ENCODE results near the gene RCN2. TPM values are rescaled to one million over a fixed set of nuclear protein-coding genes. Genes with fewer than 3 reads are reported as not detected.
A peak's percentile ranks its signal among the peaks of the same experiment; 100 is the strongest.

RCN2 gene
- total RNA-seq, 2 donors from 2014 or later = 25.5 to 32.2 TPM

DNA sequence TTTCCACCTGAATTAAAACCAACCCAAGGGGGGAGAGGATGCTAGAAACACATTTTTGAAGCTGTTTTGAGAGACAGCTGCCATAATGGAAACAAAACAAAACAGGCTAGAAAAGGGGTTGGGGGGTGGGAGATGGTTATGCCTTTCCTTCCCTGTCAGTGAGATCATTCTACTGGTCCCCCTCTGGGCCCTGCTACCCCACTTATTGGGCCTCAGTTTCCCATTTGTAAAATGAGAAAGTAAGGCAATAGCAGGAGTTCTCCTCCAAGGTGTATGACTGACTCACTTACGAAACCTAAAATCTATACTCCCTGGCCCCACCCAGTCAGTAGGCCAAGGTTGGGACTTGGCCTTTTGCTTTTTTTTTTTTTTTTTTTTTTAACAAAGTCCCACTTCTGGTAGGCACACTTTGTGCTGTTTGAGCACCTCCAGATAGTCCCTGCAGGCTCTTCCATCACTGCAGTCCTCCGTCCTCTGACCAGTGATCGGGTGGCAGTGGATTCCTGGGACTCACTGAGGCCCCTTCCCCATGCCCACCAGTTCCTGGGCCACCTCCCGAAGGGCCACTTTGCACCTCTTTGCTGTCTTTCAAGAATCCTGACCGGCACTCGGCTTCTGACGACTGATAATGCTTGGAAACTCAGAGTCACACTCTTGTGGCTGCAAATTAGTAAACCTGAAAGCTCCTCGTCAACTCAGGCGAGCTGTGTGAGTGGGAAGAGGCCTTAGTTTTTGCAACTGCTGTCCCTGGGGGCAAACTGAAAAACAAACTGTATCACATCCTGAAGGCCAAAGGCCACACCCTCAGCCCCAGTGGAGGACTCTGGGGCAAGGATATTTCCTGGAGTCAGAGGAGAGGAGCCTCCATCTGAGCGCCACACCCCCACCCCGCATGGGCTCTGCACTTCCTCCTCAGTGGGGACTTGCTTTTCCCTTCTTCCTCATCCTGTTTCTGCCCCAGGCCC, 56.6 kb downstream of the RCN2 start:
- no peaks in the 10 kb centered on the region for H3K27me3 Mint-ChIP-seq
- H3K4me1 Mint-ChIP-seq (ENCODE audit: low read depth in 2 of 2) = peaks cover 14 to 28% of the 10 kb centered on the region in 2 donors
- peak overlapping the region; percentile 84 to 97 for H3K27ac Mint-ChIP-seq
- DNase-seq (ENCODE audit: low spot score) = peak; percentile 78
- H3K9me3 Mint-ChIP-seq = no peaks in the 10 kb centered on the region
- peak overlapping the region; percentile 82 for H3K4me3 Mint-ChIP-seq
- ATAC-seq = peak; percentile 89 to 92
- no peaks in the 10 kb centered on the region for H3K36me3 Mint-ChIP-seq

DNA sequence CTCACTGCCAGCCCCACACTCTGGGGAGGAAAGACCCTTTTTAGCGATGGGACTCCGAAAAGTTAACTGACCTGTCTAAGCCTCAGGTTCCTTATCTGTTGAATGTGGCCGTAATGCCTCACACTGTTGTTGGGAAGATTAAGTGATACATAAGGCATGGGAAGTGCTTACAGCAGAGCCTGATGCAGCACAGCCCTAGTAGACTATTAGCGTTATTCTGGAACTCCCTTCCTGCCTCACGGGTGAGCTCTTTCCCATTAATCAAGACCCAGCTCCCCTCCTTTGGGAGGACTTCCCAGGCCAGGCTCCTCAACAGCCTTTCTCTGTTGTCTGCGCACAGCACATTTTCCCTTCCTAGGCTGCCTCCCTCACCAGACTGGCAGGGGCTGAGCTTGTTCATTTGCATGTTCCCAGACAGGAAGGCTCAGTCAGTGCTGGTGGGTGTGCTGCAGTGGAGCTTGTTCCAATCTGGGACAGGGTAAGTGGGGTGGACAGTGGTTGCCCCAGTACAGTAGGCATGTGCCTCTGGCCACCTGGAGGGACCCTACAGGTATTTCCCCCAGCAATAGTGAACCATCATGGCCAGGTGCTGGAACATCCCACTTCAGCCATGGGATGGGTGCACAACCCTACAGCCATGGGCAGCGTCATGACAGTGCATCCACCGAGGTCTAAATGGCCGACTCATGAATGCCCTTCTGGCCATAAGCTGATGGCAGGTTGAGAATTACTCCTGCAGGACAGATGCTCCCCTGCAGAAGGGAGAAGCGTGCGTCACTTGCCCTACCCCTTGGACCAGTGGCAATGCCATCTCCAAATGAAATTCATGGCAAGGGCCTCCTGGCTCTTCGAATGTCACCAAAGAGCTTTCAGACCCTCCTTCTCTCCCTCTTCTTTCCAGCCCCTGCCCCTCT, 57.6 kb downstream of the RCN2 start:
- ATAC-seq (no peak), DNase-seq (ENCODE audit: low spot score) (no peak)
- Mint-ChIP-seq H3K4me3 (peak overlapping the region; percentile 82), H3K27me3 (no peaks in the 10 kb centered on the region), H3K36me3 (no peaks in the 10 kb centered on the region), H3K4me1 (ENCODE audit: low read depth in 2 of 2) (peaks cover 22 to 37% of the 10 kb centered on the region in 2 donors), H3K9me3 (no peaks in the 10 kb centered on the region), H3K27ac (peak overlapping the region; percentile 84 to 97)

DNA sequence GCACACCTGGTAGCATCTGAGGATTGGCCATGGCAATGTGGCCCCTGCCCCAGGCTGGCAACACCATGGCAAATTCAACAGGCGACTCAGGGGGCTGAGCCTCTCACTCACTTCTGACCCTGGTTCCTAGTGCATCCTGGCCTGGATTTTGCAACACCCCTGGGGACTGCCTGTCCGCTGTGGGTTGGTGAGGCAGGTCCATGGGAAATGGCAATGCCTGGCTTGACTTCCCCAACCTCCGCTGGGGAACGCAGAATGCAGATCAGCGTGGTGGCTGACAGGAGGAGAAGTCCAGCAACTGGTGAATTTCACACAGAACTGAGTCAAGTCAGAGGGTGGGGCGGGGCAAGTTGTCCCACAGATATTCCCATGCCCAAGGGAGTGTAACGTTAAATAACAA, 59.5 kb downstream of the RCN2 start:
- DNase-seq (ENCODE audit: low spot score) (no peak), ATAC-seq (no peak)
- Mint-ChIP-seq H3K36me3 (no peaks in the 10 kb centered on the region), H3K4me1 (ENCODE audit: low read depth in 2 of 2) (peaks cover 31 to 50% of the 10 kb centered on the region in 2 donors), H3K4me3 (no peak overlapping the region), H3K27me3 (no peaks in the 10 kb centered on the region), H3K9me3 (no peaks in the 10 kb centered on the region), H3K27ac (peak overlapping the region in 1 of 2 donors; percentile 98)

DNA sequence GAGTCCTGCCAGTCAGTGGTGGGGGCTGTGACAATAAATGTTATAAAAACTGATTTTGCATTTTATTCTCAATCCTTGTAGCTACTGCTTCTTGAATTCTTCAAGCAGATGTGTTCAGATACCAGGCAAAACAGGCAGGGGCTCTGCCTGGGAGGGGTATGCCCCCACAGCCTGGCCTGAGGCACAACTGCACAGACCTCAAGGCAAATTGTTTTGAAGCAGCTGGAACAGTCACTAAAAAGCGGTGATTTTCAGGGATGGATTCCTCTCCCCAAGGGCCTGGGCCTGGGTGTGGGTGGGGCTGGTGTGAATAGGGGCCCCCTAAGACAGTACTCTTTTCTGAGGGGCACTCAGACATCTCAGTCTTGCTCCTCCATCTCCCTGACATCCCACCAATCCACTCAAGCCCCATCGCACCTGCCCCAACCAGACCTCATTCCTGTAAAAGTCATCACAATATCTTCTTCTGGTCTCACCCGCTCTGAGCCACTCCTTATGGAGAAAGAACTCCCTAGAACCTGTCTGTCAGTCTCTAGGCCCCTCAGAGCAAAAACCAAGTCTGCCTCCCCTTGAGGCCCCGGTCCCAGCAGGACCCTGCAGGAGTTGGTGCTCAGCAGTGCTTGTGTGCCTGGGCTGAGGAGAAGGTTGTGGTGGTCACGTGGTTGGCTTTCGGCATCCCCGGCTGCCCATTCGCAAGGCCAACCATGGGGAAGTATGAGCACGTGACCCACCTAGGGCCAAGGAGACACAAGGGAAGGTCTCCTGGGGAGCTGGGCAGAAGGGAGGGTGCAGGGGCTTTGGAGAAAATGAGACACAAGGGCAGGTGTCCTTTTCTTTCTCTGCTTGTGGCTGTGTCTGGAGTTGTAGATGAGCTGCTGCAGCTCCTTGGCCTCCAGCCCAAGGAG, 60.4 kb downstream of the RCN2 start:
- no peak overlapping the region for H3K4me3 Mint-ChIP-seq
- ATAC-seq (no peak), DNase-seq (ENCODE audit: low spot score) (no peak)
- H3K36me3 Mint-ChIP-seq = no peaks in the 10 kb centered on the region
- no peaks in the 10 kb centered on the region for H3K27me3 Mint-ChIP-seq
- H3K27ac Mint-ChIP-seq = peak overlapping the region; percentile 92 to 98
- H3K4me1 Mint-ChIP-seq (ENCODE audit: low read depth in 2 of 2) = peaks cover 31 to 48% of the 10 kb centered on the region in 2 donors
- H3K9me3 Mint-ChIP-seq = no peaks in the 10 kb centered on the region

DNA sequence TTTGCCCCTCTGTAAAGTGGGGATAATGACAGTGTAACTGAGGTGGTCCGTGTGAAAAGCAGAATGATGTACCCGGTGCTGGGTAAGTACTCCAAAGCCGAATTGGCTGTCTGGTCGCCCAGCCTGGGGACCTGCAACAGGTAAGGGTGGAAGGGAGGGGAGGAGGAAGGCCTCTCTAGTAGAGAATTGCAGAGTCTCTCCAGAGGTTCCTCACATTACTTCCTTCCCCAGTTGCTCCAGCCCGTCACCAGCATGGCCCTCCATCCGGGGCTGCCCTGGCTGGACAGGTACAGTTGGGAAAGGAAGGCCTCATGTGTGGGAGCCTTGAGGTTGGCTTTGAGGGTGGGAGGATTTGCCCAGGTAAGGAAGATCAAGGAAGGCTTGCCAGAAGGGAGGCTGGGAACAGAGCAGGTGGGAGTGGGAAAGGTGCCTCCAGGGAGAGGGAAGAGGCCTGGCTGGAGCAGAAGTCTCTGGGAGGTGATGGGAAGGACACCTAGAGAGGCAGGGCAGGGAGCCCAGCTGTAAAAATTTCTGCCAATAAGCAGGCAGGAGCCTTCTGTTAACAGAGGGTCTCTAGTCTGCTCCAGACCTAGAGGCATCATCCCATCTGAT, 61.7 kb downstream of the RCN2 start:
- DNase-seq (ENCODE audit: low spot score) = no peak
- peaks cover 42 to 47% of the 10 kb centered on the region in 2 donors for H3K4me1 Mint-ChIP-seq (ENCODE audit: low read depth in 2 of 2)
- H3K4me3 Mint-ChIP-seq = peak overlapping the region; percentile 5

DNA sequence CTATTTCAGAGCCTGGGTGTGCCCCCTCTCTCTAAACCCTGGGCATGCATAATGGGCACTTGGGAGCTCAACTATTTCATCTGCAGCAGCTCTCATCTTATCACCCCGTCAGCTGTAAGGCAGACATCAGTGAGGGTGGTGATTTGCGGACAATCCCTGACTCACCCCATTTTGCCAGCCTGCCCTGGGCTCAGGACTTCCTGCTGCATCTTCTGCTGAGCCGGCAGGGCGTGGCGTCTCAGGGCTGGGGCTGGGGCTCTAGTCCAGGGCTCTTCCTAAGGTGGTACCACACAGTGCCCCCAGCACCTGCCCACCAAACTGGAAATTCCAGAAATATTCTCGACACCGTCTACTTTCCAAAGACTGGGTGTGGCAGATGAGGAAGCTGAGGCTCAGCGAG, 62.5 kb downstream of the RCN2 start:
- peak overlapping the region; percentile 94 for H3K4me3 Mint-ChIP-seq
- H3K27ac Mint-ChIP-seq = peak overlapping the region; percentile 92 to 98

More for the DNA sequence above, 61.7 kb downstream of the RCN2 start:
- Mint-ChIP-seq H3K27me3 (no peaks in the 10 kb centered on the region), H3K27ac (peak overlapping the region; percentile 92 to 98), H3K9me3 (no peaks in the 10 kb centered on the region), H3K36me3 (no peaks in the 10 kb centered on the region)
- ATAC-seq = no peak

DNA sequence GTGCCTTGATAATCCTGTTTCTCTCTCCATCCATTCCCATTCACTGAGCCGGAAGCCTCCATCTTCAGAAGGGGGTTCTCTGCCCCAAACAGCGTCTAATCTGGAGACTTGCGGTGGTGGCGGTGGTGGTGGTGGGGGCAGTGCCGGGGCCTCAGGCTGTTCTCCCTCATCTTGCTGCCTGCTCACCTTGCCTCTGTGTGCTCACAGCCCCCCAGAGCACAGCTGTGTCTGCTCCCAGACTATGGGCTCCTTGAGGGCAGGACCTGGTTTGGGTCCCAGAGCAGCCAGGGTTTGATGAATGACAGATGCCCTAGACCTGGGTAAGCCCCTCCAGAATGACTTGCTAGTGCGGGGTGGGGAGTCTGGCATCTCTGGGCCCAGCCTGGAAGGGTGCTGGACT, 62.9 kb downstream of the RCN2 start:
- no peaks in the 10 kb centered on the region for H3K27me3 Mint-ChIP-seq
- peaks cover 44 to 49% of the 10 kb centered on the region in 2 donors for H3K4me1 Mint-ChIP-seq (ENCODE audit: low read depth in 2 of 2)
- H3K4me3 Mint-ChIP-seq = peak overlapping the region; percentile 94
- ATAC-seq (peak in 1 of 2 donors; percentile 0), DNase-seq (ENCODE audit: low spot score) (peak; percentile 32)
- H3K27ac Mint-ChIP-seq = peak overlapping the region; percentile 92 to 98
- H3K36me3 Mint-ChIP-seq = no peaks in the 10 kb centered on the region
- no peaks in the 10 kb centered on the region for H3K9me3 Mint-ChIP-seq

More for the DNA sequence above, 62.5 kb downstream of the RCN2 start:
- DNase-seq (ENCODE audit: low spot score) (peak; percentile 62), ATAC-seq (peak in 1 of 2 donors; percentile 49)
- Mint-ChIP-seq H3K9me3 (no peaks in the 10 kb centered on the region), H3K4me1 (ENCODE audit: low read depth in 2 of 2) (peaks cover 43 to 47% of the 10 kb centered on the region in 2 donors), H3K27me3 (no peaks in the 10 kb centered on the region), H3K36me3 (no peaks in the 10 kb centered on the region)

DNA sequence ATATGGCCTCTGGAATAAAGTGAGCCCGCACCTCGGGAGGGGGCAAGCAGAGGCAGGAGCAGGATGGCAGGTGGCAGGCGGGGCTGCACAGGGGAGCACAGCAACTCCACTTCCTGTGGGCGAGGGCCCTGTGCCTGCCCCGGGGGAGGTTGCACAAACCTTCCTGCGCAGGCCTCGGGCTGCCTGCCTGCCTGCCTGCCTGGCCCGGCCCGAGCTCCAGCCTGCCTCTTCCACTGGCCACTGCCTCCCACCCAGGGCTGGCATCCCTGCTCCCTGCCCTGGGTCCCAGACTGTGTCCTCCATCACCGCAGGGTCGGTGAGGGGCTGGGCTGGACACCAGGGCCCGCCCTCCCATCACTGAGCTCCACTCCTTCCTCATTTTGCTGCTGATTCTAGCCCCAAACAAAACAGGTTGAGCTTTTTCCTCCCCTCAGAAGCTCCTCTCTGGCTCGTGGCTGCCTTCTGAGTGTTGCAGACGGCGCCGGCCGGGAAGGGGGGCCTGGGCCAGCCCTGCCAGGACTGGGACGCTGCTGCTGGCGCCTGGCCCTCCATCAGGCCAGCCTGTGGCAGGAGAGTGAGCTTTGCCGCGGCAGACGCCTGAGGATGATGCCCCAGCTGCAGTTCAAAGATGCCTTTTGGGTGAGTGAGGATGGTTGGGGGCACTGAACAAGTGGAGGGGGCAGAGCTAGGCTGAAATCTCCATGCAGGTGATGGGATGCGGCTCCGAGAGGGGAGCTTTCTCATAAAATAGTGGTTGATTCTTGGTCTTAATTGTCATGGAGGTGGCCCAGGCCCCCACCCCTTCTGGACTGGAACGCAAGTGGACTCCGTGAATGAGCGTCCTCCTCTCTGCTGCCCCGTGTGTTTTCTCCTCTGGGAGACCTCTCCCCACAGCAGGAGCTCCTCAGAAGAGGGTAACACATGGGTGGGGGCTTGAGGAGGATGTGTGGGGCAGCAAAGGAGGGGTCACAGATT, 63.7 kb downstream of the RCN2 start, which contains the start of gene PSTPIP1:
TSS of gene PSTPIP1 (plus strand) at position 156 of the 975 bp plus-strand sequence. CDS start at position 604, 448 bp downstream.
- Mint-ChIP-seq H3K36me3 (no peaks in the 10 kb centered on the region), H3K9me3 (no peaks in the 10 kb centered on the region), H3K4me1 (ENCODE audit: low read depth in 2 of 2) (peaks cover 45 to 57% of the 10 kb centered on the region in 2 donors), H3K27me3 (no peaks in the 10 kb centered on the region), H3K27ac (peak within 1 kb of the TSS; percentile 92 to 98), H3K4me3 (peak within 1 kb of the TSS; percentile 94)
- peak; percentile 82 to 83 for ATAC-seq
- DNase-seq (ENCODE audit: low spot score) = peak; percentile 83

DNA sequence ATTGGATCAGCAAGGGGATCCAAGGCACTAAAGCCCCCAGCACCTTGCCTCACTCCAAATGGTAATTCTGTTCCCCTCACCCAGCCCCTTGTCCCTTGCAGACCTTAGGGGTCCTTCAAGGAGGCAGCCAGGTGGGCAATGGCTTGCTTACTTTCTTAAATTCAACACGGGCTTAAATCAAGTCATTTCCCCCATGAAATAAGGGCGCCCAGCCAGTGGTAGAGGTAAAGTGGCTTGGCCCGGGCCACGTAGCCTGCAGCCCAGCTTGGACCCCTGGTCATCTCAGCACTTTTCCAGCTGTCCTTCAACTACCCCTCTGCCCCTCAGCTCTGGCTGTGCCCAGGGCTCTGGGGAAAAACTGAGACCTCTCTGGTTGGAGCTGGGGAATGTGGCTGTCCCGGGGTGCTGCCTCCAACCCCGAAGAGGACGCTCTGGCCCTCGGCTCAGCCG, 64.6 kb downstream of the RCN2 start:
- Mint-ChIP-seq H3K36me3 (no peaks in the 10 kb centered on the region), H3K9me3 (no peaks in the 10 kb centered on the region), H3K27me3 (no peaks in the 10 kb centered on the region), H3K27ac (peak overlapping the region; percentile 92 to 98), H3K4me1 (ENCODE audit: low read depth in 2 of 2) (peaks cover 46 to 65% of the 10 kb centered on the region in 2 donors), H3K4me3 (peak overlapping the region; percentile 94)
- peak; percentile 20 for DNase-seq (ENCODE audit: low spot score)
- no peak for ATAC-seq

DNA sequence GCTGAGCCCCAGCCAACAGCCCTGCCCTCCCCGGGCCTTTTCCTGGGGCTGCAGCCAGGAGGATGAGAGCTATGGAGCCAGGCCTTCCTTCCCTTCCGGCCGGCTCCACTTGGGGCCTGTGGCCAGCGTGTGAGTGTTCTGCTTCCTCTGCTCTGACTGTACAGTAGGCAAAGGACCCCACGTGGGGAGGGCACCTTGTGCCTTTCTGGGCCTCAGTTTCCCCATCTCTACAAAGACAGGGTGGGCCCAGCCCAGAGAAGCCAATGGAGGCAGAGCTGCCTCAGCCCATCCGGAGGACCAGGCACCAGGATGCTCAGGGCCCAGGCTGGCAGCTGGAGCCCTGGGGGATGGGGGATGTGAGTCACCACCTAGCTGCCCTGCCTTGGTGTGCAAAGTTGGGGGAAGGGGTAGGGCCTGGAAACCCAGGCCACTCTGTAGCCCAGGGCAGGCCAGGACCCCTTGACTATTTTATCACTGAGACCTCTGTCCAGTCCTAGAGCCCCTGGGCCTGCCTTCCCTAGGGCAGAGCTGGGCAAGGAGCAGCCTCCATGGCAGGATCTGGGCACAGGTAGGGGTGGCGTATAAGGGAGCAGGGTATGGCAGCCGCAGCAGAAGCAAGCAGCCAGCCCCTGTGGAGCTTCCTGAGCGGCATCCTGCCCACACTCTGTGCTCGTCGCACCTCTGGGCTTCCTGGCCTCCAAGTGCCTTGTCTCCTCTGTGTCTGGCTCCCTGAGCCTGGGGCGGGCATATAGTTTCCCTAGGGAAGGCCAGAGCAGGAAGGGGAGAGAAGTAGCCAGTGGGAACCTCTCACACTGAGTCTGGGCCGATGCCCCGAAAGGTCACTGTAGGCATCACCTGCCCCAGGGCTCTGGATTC, 65.2 kb downstream of the RCN2 start:
- peak overlapping the region; percentile 94 for H3K4me3 Mint-ChIP-seq
- H3K27me3 Mint-ChIP-seq = no peaks in the 10 kb centered on the region
- no peaks in the 10 kb centered on the region for H3K9me3 Mint-ChIP-seq
- DNase-seq (ENCODE audit: low spot score) = peak; percentile 73
- ATAC-seq = peak; percentile 55 to 60
- H3K4me1 Mint-ChIP-seq (ENCODE audit: low read depth in 2 of 2) = peaks cover 52 to 72% of the 10 kb centered on the region in 2 donors
- no peaks in the 10 kb centered on the region for H3K36me3 Mint-ChIP-seq
- H3K27ac Mint-ChIP-seq = peak overlapping the region; percentile 92 to 98

Data from natural killer cell treated with Interleukin-12 subunit alpha and Interleukin-12 subunit beta and Interleukin-15 and Interleukin-18, amount 100 ng/mL, for 72 hours (primary cell).